HepG2 (cell line): ENCODE results near the gene PCDH12. TPM values are rescaled to one million over a fixed set of nuclear protein-coding genes. Genes with fewer than 3 reads are reported as not detected.

Experiments used
- ATAC-seq: fragments of 200-7000 bp; cut with Tn5 transposase; 3 replicates; pipeline ENCODE4 v1.9.1; 2020; ENCODE audit warnings: mild to moderate bottlenecking, moderate library complexity
- BruUV-seq: library from RNA; stranded (reverse); fragments of 400-500 nt; replicated peaks from 2 replicates; lab custom pipeline; 2021; lab: Mats Ljungman, UMichigan
- CTCF ChIA-PET: fragments of 300-600 bp; formaldehyde crosslinking; extraction: SDS; loops from one replicate; lab custom pipeline; 2021; ENCODE audit warnings: low total read pairs, inconsistent platforms, low intra/inter-chr PET ratio; lab: Yijun Ruan, JAX
- POLR2A ChIA-PET: fragments of 350-600 bp; sonication (Branson Sonifier 250); formaldehyde crosslinking; loops from one replicate; lab custom pipeline; 2020; ENCODE audit warnings: antibody characterized with exemption, inconsistent platforms; lab: Yijun Ruan, JAX
- DNase-seq: peaks from one replicate; pipeline ENCODE4 v3.0.0-alpha.2; 2015; ENCODE audit warnings: low spot score
- FAIRE-seq: peaks from 3 replicates; lab custom pipeline; 2011; peaks lifted over from hg19 to GRCh38; lab: Jason Lieb, UNC
- H2AFZ ChIP-seq: one replicate; pipeline ENCODE4 v1.6.1; 2011; ENCODE audit warnings: low read length, inconsistent platforms
- H3K27ac ChIP-seq: fragments of 300-600 bp; 3 replicates; pipeline ENCODE4 v1.8.0; 2011; ENCODE audit warnings: mixed run types, mild to moderate bottlenecking, mixed read lengths, low read length, inconsistent platforms; ENCODE audit not compliant: insufficient read depth; ENCODE audit errors: extremely low read length
- H3K27me3 ChIP-seq, 2 experiments: fragments of 200-600 bp in 1 of 2; 2 replicates in 1 of 2; 3 replicates in 1 of 2; pipeline versions ENCODE4 v1.6.0 to v1.8.0; 2011; ENCODE audit warnings: low read length in 2 of 2, mild to moderate bottlenecking in 2 of 2, moderate library complexity in 2 of 2, inconsistent platforms in 1 of 2; ENCODE audit not compliant: insufficient read depth in 2 of 2, control insufficient read depth in 1 of 2
- H3K36me3 ChIP-seq, 2 experiments: fragments of 200-600 bp in 1 of 2; replicated peaks in 1 of 2; 2 replicates in 1 of 2; 3 replicates in 1 of 2; pipeline versions ENCODE4 v1.5.1 to v1.8.0; 2011; ENCODE audit warnings: low read length in 2 of 2, inconsistent platforms in 1 of 2; ENCODE audit not compliant: insufficient read depth in 2 of 2, control insufficient read depth in 1 of 2
- H3K4me1 ChIP-seq: 2 replicates; pipeline ENCODE4 v1.5.1; 2012; ENCODE audit warnings: low read length, inconsistent platforms; ENCODE audit not compliant: insufficient read depth
- H3K4me2 ChIP-seq: 2 replicates; pipeline ENCODE4 v1.6.0; 2011; ENCODE audit warnings: low read depth, low read length, inconsistent platforms
- H3K4me3 ChIP-seq, 3 experiments: fragments of 200-600 bp in 1 of 3; sonication (generic), shearing (Covaris generic) in 1 of 3; replicated peaks in 1 of 3; 2 replicates each; pipeline ENCODE4 v1.5.1; 2011 to 2016; ENCODE audit warnings: low read length in 3 of 3, inconsistent platforms in 2 of 3, low read depth in 2 of 3, mild to moderate bottlenecking in 2 of 3, control low read depth in 1 of 3, mixed read lengths in 1 of 3; ENCODE audit not compliant: insufficient read depth in 1 of 3
- H3K79me2 ChIP-seq: one replicate; pipeline ENCODE4 v1.6.1; 2011; ENCODE audit warnings: low read length, inconsistent platforms; ENCODE audit not compliant: insufficient read depth
- H3K9ac ChIP-seq: 2 replicates; pipeline ENCODE4 v1.6.0; 2011; ENCODE audit warnings: mild to moderate bottlenecking, low read depth, low read length, inconsistent platforms; ENCODE audit not compliant: insufficient read depth
- H3K9me3 ChIP-seq: 2 replicates; pipeline ENCODE4 v1.5.1; 2012; ENCODE audit warnings: mild to moderate bottlenecking, low read length
- H4K20me1 ChIP-seq: 2 replicates; pipeline ENCODE4 v1.6.0; 2011; ENCODE audit warnings: inconsistent platforms, mild to moderate bottlenecking, low read length, moderate library complexity; ENCODE audit not compliant: insufficient read depth
- CBFB ChIP-seq: sonication (generic); formaldehyde crosslinking; IDR thresholded peaks from 2 replicates; pipeline ENCODE4 v1.4.0; 2020; ENCODE audit warnings: missing genetic modification reagents
- GATAD2A ChIP-seq: IDR thresholded peaks from 2 replicates; pipeline ENCODE4 v1.6.1; 2016
- MYC ChIP-seq: sonication (generic); formaldehyde crosslinking; IDR thresholded peaks from 2 replicates; pipeline ENCODE4 v1.9.0; 2021; ENCODE audit warnings: missing genetic modification reagents, borderline replicate concordance
- POLR2G ChIP-seq: fragments of 200-400 bp; formaldehyde crosslinking; IDR thresholded peaks from 2 replicates; pipeline ENCODE4 v1.6.1; 2018; ENCODE audit warnings: mild to moderate bottlenecking, low read depth, low read length, moderate library complexity
- ZC3H13 ChIP-seq: sonication (generic); formaldehyde crosslinking; IDR thresholded peaks from 2 replicates; pipeline ENCODE4 v1.8.1; 2023; ENCODE audit warnings: mild to moderate bottlenecking, missing genetic modification reagents, moderate library complexity
- WGBS: methylation state at CpG from one replicate; pipeline ENCODE4 v1.1.6; 2017; ENCODE audit warnings: low lambda C conversion rate; 5-methylcytosine and 5-hydroxymethylcytosine counted together
- in situ Hi-C: cut with HindIII; loops from 2 replicates; pipeline ENCODE4 v1.10.0; 2017; ENCODE audit warnings: low pct_unique_long_range_greater_than_20kb; ENCODE audit not compliant: extremely low pct_ligation_motif_present
- intact Hi-C: fragments of 100-400 bp; cut with micrococcal nuclease; formaldehyde crosslinking; loops from one replicate; pipeline ENCODE4 v1.10.0; 2022; ENCODE audit not compliant: unreplicated experiment
- polyA plus RNA-seq, 8 experiments: library from polyadenylated mRNA; depleted of rRNA in 3 of 8; stranded (reverse) in 7 of 8; unstranded in 1 of 8; fragments of >200 nt; fragmentation: Illumina TruSeq in 4 of 8; extraction: Trizol in 4 of 8; gene quantifications; 2 replicates each; pipeline versions ENCODE4 v1.2.1 to v1.2.3, GENCODE V29; 2011 to 2016; ENCODE audit warnings: low read depth in 4 of 8, missing spikeins in 1 of 8, mixed read lengths in 1 of 8; ENCODE audit not compliant: insufficient read depth in 1 of 8
- total RNA-seq, 5 experiments: library from RNA; depleted of rRNA; stranded (reverse); fragments of >200 nt; fragmentation: Illumina TruSeq; extraction: Trizol; gene quantifications; 2 replicates each; pipeline ENCODE4 v1.2.3, GENCODE V29; 2016; ENCODE audit warnings: low read depth in 1 of 5
- TF ChIP-seq, protein P1 (sequence below): sonication (generic); formaldehyde crosslinking; IDR thresholded peaks from 2 replicates; pipeline ENCODE4 v1.4.0; 2020; ENCODE audit warnings: missing genetic modification reagents, borderline replicate concordance
- TF ChIP-seq, protein P2 (sequence below): sonication (generic); formaldehyde crosslinking; IDR thresholded peaks from 2 replicates; pipeline ENCODE4; 2020; ENCODE audit warnings: missing genetic modification reagents, mild to moderate bottlenecking, borderline replicate concordance

Gene PCDH12
- total and polyA plus RNA-seq, 2 of the 13 experiments (the other 11 are each of a cell fraction or from before 2014, with no cell fraction given): not detected

GRCh38 chr5:141898448-141899049, 59.5 kb downstream of the PCDH12 start:
- Histone ChIP-seq H3K79me2 (no peaks in the 10 kb centered on the region), H3K27me3 (peaks cover 0 to 3% of the 10 kb centered on the region in 2 experiments; a peak in 1 of 5 replicates), H3K9me3 (no peaks in the 10 kb centered on the region), H3K36me3 (no peaks in the 10 kb centered on the region), H3K4me1 (no peaks in the 10 kb centered on the region), H3K4me2 (no peak overlapping the region), H4K20me1 (no peaks in the 10 kb centered on the region), H2AFZ (no peak overlapping the region), H3K9ac (no peak overlapping the region), H3K4me3 (no peak overlapping the region), H3K27ac (no peak overlapping the region)
- WGBS: 14% methylated on average over 2 of the region's 2 CpGs
- in situ Hi-C loops: no loop called here
- BruUV-seq: no TSS peak
- FAIRE-seq (no peak), ATAC-seq (no peak), DNase-seq (no peak)
- TF ChIP-seq CBFB: no peak
- TF ChIP-seq, protein P1, sequence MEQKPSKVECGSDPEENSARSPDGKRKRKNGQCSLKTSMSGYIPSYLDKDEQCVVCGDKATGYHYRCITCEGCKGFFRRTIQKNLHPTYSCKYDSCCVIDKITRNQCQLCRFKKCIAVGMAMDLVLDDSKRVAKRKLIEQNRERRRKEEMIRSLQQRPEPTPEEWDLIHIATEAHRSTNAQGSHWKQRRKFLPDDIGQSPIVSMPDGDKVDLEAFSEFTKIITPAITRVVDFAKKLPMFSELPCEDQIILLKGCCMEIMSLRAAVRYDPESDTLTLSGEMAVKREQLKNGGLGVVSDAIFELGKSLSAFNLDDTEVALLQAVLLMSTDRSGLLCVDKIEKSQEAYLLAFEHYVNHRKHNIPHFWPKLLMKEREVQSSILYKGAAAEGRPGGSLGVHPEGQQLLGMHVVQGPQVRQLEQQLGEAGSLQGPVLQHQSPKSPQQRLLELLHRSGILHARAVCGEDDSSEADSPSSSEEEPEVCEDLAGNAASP (CRISPR knock-in tag): no peak
- TF ChIP-seq, protein P2, sequence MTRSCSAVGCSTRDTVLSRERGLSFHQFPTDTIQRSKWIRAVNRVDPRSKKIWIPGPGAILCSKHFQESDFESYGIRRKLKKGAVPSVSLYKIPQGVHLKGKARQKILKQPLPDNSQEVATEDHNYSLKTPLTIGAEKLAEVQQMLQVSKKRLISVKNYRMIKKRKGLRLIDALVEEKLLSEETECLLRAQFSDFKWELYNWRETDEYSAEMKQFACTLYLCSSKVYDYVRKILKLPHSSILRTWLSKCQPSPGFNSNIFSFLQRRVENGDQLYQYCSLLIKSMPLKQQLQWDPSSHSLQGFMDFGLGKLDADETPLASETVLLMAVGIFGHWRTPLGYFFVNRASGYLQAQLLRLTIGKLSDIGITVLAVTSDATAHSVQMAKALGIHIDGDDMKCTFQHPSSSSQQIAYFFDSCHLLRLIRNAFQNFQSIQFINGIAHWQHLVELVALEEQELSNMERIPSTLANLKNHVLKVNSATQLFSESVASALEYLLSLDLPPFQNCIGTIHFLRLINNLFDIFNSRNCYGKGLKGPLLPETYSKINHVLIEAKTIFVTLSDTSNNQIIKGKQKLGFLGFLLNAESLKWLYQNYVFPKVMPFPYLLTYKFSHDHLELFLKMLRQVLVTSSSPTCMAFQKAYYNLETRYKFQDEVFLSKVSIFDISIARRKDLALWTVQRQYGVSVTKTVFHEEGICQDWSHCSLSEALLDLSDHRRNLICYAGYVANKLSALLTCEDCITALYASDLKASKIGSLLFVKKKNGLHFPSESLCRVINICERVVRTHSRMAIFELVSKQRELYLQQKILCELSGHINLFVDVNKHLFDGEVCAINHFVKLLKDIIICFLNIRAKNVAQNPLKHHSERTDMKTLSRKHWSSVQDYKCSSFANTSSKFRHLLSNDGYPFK: no peak
- TF ChIP-seq POLR2G: no peak
- TF ChIP-seq MYC: no peak
- TF ChIP-seq ZC3H13 (CRISPR knock-in tag): no peak
- no peak for TF ChIP-seq GATAD2A (CRISPR knock-in tag)
- CTCF ChIA-PET: no interaction called here
- intact Hi-C loops: no loop called here
- POLR2A ChIA-PET: no interaction called here
